ENCODE results near the gene ACOXL. TPM values are rescaled to one million over a fixed set of nuclear protein-coding genes. Genes with fewer than 3 reads are reported as not detected.

ACOXL gene
- total and polyA plus RNA-seq, 2 experiments from 2014 or later, result not detected

DNA sequence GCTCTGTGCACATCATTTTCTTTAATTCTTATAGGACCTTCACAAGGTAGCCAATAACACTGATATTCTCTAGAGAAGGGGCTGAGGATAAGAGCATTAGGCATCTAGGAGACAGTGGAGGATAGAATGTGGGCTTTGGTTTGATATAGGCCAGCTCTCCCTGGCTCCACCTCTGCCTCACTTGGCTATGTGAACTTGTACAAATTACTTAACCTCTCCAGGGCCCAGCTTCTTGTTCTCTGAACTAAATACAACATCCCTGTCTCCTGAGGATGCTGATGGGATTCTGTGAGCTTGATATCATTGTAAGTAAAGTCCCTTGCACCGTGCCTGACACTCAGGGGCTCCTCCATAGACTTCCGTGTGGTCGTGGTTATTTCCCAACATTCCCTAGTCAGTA, 87.3 kb downstream of the ACOXL start:
- 64 to 69% methylated on average over 3 of the region's 3 CpGs for WGBS, 2 experiments (ENCODE audit: low coverage in 1 of 2, low lambda C conversion rate in 2 of 2, missing lambda C conversion rate in 2 of 2)

DNA sequence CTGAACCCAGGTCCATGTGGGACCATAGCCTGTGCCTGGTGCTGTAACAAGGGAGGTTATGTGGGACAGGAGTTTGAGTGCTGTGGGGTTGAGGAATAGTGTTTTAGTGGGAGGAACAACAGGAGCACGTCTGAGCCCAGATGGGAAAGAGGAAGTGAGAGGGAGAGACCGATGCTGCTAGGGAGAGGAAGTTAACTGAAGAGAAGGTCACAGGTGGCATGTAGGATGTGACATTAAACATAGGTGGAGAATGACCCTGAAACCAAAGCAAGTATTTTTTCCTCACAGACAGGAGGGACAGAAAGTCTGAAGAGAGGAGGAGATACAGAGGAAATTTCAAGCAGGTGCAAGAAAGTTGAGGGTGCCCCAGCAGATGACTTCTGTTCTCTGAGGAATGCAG, 87.8 kb downstream of the ACOXL start:
- no peak for TF ChIP-seq EZH2phosphoT487 (IDR thresholded peaks at IDR 0.05; ENCODE audit: insufficient read depth, low read depth)
- TF ChIP-seq EZH2 (IDR thresholded peaks at IDR 0.05; ENCODE audit: insufficient read depth, poor library complexity, severe bottlenecking), result no peak
- Histone ChIP-seq H3K27ac (no peak overlapping the region), H3K36me3 (ENCODE audit: low read depth) (no peaks in the 10 kb centered on the region), H3K9me3 (ENCODE audit: low read depth) (peaks cover 4% of the 10 kb centered on the region), H3F3A (ENCODE audit: insufficient read depth) (no peaks in the 10 kb centered on the region), H4K20me1 (ENCODE audit: insufficient read depth) (no peaks in the 10 kb centered on the region), H3K4me2 (ENCODE audit: unreplicated experiment) (no peak overlapping the region), H3K9ac (no peak overlapping the region), H3K4me1 (ENCODE audit: insufficient read depth) (no peaks in the 10 kb centered on the region), H3K79me2 (ENCODE audit: insufficient read depth) (no peaks in the 10 kb centered on the region), H3K9me2 (ENCODE audit: insufficient read depth) (no peaks in the 10 kb centered on the region), H2AFZ (no peak overlapping the region), H3K4me3 (no peak overlapping the region), H3K27me3 (replicated peaks; ENCODE audit: insufficient read depth) (peaks cover 26% of the 10 kb centered on the region; the same call in 1 of the 2 replicates)
- 49 to 63% methylated on average over 2 of the region's 2 CpGs for WGBS, 2 experiments (ENCODE audit: low coverage in 1 of 2, low lambda C conversion rate in 2 of 2, missing lambda C conversion rate in 2 of 2)
- DNase-seq, result no peak
- in situ Hi-C loops (cut with MboI), result loop anchor here (25.0 kb wide), 1 partner anchor 892 kb away; no protein-coding TSS in a partner anchor

More for the DNA sequence above, 87.3 kb downstream of the ACOXL start:
- H3K9me3 ChIP-seq (ENCODE audit: low read depth), result peaks cover 4% of the 10 kb centered on the region
- H3K4me3 ChIP-seq, result no peak overlapping the region
- H3K4me2 ChIP-seq (ENCODE audit: unreplicated experiment), result no peak overlapping the region
- no peak for DNase-seq
- no peak for TF ChIP-seq EZH2 (IDR thresholded peaks at IDR 0.05; ENCODE audit: insufficient read depth, poor library complexity, severe bottlenecking)
- TF ChIP-seq EZH2phosphoT487 (IDR thresholded peaks at IDR 0.05; ENCODE audit: insufficient read depth, low read depth), result no peak
- in situ Hi-C loops (cut with MboI), result loop anchor here (25.0 kb wide), 1 partner anchor 893 kb away; no protein-coding TSS in a partner anchor
- H3F3A ChIP-seq (ENCODE audit: insufficient read depth), result no peaks in the 10 kb centered on the region
- no peaks in the 10 kb centered on the region for H4K20me1 ChIP-seq (ENCODE audit: insufficient read depth)
- no peaks in the 10 kb centered on the region for H3K4me1 ChIP-seq (ENCODE audit: insufficient read depth)
- no peak overlapping the region for H3K27ac ChIP-seq
- no peaks in the 10 kb centered on the region for H3K36me3 ChIP-seq (ENCODE audit: low read depth)
- no peaks in the 10 kb centered on the region for H3K79me2 ChIP-seq (ENCODE audit: insufficient read depth)
- H2AFZ ChIP-seq, result no peak overlapping the region
- H3K27me3 ChIP-seq (replicated peaks; ENCODE audit: insufficient read depth), result peaks cover 26% of the 10 kb centered on the region
- no peak overlapping the region for H3K9ac ChIP-seq
- no peaks in the 10 kb centered on the region for H3K9me2 ChIP-seq (ENCODE audit: insufficient read depth)

DNA sequence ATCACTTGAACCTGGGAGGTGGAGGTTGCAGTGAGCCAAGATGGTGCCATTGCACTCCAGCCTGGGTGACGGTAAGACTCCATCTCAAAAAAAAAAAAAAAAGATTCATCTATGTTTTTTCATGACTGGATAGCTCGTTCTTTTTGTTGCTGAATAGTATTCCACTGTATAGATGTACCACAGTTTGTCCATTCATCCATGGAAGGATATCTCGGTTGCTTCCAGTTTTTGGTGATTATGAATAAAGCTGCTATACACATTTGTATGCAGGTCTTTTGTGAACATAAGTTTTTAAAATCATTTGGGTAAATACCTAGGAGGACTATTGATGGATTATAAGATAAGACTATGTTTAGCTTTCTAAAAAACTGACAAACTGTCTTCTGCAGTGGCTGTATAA, 90.8 kb downstream of the ACOXL start:
- in situ Hi-C loops (cut with MboI), result loop anchor here (25.0 kb wide), 1 partner anchor 889 kb away; no protein-coding TSS in a partner anchor
- H3K9me2 ChIP-seq (ENCODE audit: insufficient read depth), result no peaks in the 10 kb centered on the region
- H3K79me2 ChIP-seq (ENCODE audit: insufficient read depth), result no peaks in the 10 kb centered on the region
- H3F3A ChIP-seq (ENCODE audit: insufficient read depth), result no peaks in the 10 kb centered on the region
- no peak overlapping the region for H3K27ac ChIP-seq
- no peak for DNase-seq
- peaks cover 18% of the 10 kb centered on the region; the same call in 1 of the 2 replicates for H3K27me3 ChIP-seq (replicated peaks; ENCODE audit: insufficient read depth)
- WGBS, 2 experiments (ENCODE audit: low coverage in 1 of 2, low lambda C conversion rate in 2 of 2, missing lambda C conversion rate in 2 of 2), result 50 to 52% methylated on average over 3 of the region's 3 CpGs
- peaks cover 4% of the 10 kb centered on the region for H3K9me3 ChIP-seq (ENCODE audit: low read depth)
- H3K4me2 ChIP-seq (ENCODE audit: unreplicated experiment), result no peak overlapping the region
- H2AFZ ChIP-seq, result no peak overlapping the region
- H3K36me3 ChIP-seq (ENCODE audit: low read depth), result no peaks in the 10 kb centered on the region
- H3K9ac ChIP-seq, result no peak overlapping the region
- H3K4me3 ChIP-seq, result no peak overlapping the region
- no peaks in the 10 kb centered on the region for H4K20me1 ChIP-seq (ENCODE audit: insufficient read depth)
- TF ChIP-seq EZH2phosphoT487 (IDR thresholded peaks at IDR 0.05; ENCODE audit: insufficient read depth, low read depth), result no peak
- H3K4me1 ChIP-seq (ENCODE audit: insufficient read depth), result no peaks in the 10 kb centered on the region

DNA sequence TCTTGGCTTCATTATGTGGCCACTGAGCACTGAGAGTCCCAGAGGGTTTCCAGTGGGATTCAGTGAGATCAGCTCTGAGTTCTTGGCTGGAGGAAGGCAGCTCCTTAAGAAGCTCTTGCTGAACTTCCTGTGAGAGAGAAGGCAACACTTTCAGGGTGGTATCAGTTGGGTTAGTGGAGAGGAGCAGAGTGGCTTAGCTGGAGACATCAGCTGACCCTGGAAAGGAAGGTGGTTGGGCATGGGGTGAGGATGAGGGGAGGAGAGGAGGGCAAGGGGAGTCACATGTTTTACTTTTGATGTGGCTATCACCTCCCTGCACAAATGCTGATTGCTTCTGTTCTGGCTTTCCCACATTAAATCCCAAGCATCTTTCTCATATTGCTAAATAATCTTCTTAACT, 95.1 kb downstream of the ACOXL start:
- no peaks in the 10 kb centered on the region for H3F3A ChIP-seq (ENCODE audit: insufficient read depth)
- H3K27ac ChIP-seq, result no peak overlapping the region
- no peaks in the 10 kb centered on the region for H3K36me3 ChIP-seq (ENCODE audit: low read depth)
- no peak for TF ChIP-seq EZH2 (IDR thresholded peaks at IDR 0.05; ENCODE audit: insufficient read depth, poor library complexity, severe bottlenecking)
- no peak for TF ChIP-seq EZH2phosphoT487 (IDR thresholded peaks at IDR 0.05; ENCODE audit: insufficient read depth, low read depth)
- peaks cover 13% of the 10 kb centered on the region; the same call in 1 of the 2 replicates for H3K27me3 ChIP-seq (replicated peaks; ENCODE audit: insufficient read depth)
- H3K4me3 ChIP-seq, result no peak overlapping the region
- H3K9me3 ChIP-seq (ENCODE audit: low read depth), result peaks cover 4% of the 10 kb centered on the region
- H2AFZ ChIP-seq, result no peak overlapping the region
- DNase-seq, result no peak
- in situ Hi-C loops (cut with MboI), result no loop called here
- H4K20me1 ChIP-seq (ENCODE audit: insufficient read depth), result no peaks in the 10 kb centered on the region
- no peaks in the 10 kb centered on the region for H3K79me2 ChIP-seq (ENCODE audit: insufficient read depth)
- no peaks in the 10 kb centered on the region for H3K4me1 ChIP-seq (ENCODE audit: insufficient read depth)
- no peak overlapping the region for H3K9ac ChIP-seq
- H3K4me2 ChIP-seq (ENCODE audit: unreplicated experiment), result no peak overlapping the region
- no peaks in the 10 kb centered on the region for H3K9me2 ChIP-seq (ENCODE audit: insufficient read depth)

DNA sequence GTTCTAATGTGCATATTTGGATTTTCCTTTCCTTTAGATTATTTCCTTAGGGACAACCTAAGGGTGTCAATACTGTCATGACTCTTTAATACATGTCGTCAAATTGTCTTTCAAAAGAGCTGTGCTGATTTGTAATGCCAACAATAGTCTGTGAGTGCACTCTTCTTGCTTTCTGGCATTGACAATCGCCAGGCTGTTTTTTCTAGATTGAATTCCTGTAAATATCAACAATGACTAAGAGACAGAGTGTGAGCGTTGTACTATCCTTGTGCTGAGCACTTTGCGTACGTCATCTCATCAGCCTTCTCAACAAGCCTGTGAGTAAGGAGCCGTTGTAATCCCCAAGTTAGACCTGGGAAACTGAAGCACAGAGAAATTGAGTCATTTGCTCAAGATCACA, 96.0 kb downstream of the ACOXL start:
- no peaks in the 10 kb centered on the region for H3K9me2 ChIP-seq (ENCODE audit: insufficient read depth)
- in situ Hi-C loops (cut with MboI), result no loop called here

More for the DNA sequence above, 96.0 kb downstream of the ACOXL start:
- DNase-seq, result peak; percentile 38
- Histone ChIP-seq H3F3A (ENCODE audit: insufficient read depth) (no peaks in the 10 kb centered on the region), H3K79me2 (ENCODE audit: insufficient read depth) (no peaks in the 10 kb centered on the region), H4K20me1 (ENCODE audit: insufficient read depth) (no peaks in the 10 kb centered on the region), H3K9me3 (ENCODE audit: low read depth) (peaks cover 4% of the 10 kb centered on the region), H3K27ac (no peak overlapping the region), H3K4me3 (no peak overlapping the region), H3K4me2 (ENCODE audit: unreplicated experiment) (no peak overlapping the region), H2AFZ (no peak overlapping the region), H3K36me3 (ENCODE audit: low read depth) (no peaks in the 10 kb centered on the region), H3K27me3 (replicated peaks; ENCODE audit: insufficient read depth) (peaks cover 19% of the 10 kb centered on the region; the same call in 1 of the 2 replicates), H3K9ac (no peak overlapping the region), H3K4me1 (ENCODE audit: insufficient read depth) (no peaks in the 10 kb centered on the region)
- TF ChIP-seq EZH2phosphoT487 (IDR thresholded peaks at IDR 0.05; ENCODE audit: insufficient read depth, low read depth) (no peak), EZH2 (IDR thresholded peaks at IDR 0.05; ENCODE audit: insufficient read depth, poor library complexity, severe bottlenecking) (no peak)
- WGBS, 2 experiments (ENCODE audit: low coverage in 1 of 2, low lambda C conversion rate in 2 of 2, missing lambda C conversion rate in 2 of 2), result 20 to 22% methylated on average over 6 of the region's 6 CpGs
